Stomach (tissue), 9 donors: ENCODE data around the gene STOML1. TPM values are rescaled to one million over a fixed set of nuclear protein-coding genes. Genes with fewer than 3 reads are reported as not detected.
A peak's percentile ranks its signal among the peaks of the same experiment; 100 is the strongest.

Source experiments
- DNase-seq, 2 donors: peaks; one replicate each; pipeline versions ENCODE4 v3.0.0 to v3.0.0-alpha.2; 2013 to 2019
- H3K27ac ChIP-seq, 5 donors: fragments of 200-600 bp in 4 of 5; sonication (generic) in 4 of 5; one replicate each; pipeline ENCODE4 v1.5.1; 2013 to 2019; ENCODE audit warnings: mild to moderate bottlenecking in 1 of 5, moderate library complexity in 1 of 5
- H3K27me3 ChIP-seq, 3 donors: fragments of 200-600 bp; sonication (generic); one replicate each; pipeline ENCODE4 v1.5.1; 2017 to 2019; ENCODE audit warnings: mixed run types in 1 of 3
- H3K36me3 ChIP-seq, 4 donors: fragments of 200-600 bp; sonication (generic); 1 replicate in 3 of 4; 2 replicates in 1 of 4; pipeline ENCODE4 v1.5.1; 2016 to 2019
- H3K4me1 ChIP-seq, 4 donors: fragments of 200-600 bp; sonication (generic); one replicate each; pipeline ENCODE4 v1.5.1; 2016 to 2019
- H3K4me3 ChIP-seq, 4 donors: fragments of 200-600 bp; sonication (generic) in 3 of 4; one replicate each; pipeline ENCODE4 v1.5.1; 2016 to 2019; ENCODE audit warnings: mild to moderate bottlenecking in 1 of 4
- H3K9me3 ChIP-seq, 4 donors: fragments of 200-600 bp; sonication (generic); one replicate each; pipeline ENCODE4 v1.5.1; 2016 to 2019
- CTCF ChIP-seq, 7 experiments: fragments of 450-650 bp in 4 of 7; fragments of 200-600 bp in 3 of 7; sonication (generic) in 3 of 7; IDR thresholded peaks; one replicate each; pipeline ENCODE4 v1.5.1; 2016 to 2019; ENCODE audit warnings: antibody characterized with exemption in 7 of 7, control low read depth in 2 of 7, mild to moderate bottlenecking in 1 of 7
- EP300 ChIP-seq: sonication (generic); formaldehyde crosslinking; IDR thresholded peaks from one replicate; pipeline ENCODE4 v1.6.1; 2017; ENCODE audit warnings: antibody characterized with exemption
- POLR2A ChIP-seq, 4 donors: fragments of 450-650 bp; IDR thresholded peaks; one replicate each; pipeline ENCODE4 v1.6.1; 2016; ENCODE audit warnings: antibody characterized with exemption in 4 of 4, control low read depth in 2 of 4, mild to moderate bottlenecking in 1 of 4, moderate library complexity in 1 of 4
- POLR2AphosphoS5 ChIP-seq, 3 donors: sonication (generic); formaldehyde crosslinking; IDR thresholded peaks; one replicate each; pipeline ENCODE4 v1.6.1; 2016; ENCODE audit warnings: antibody characterized with exemption in 3 of 3
- WGBS, 5 donors: extraction: QIAGEN DNeasy Blood & Tissue Kit in 3 of 5; methylation state at CpG; one replicate each; pipeline versions ENCODE4 v1.1.5 to v1.1.7; 2013 to 2018; 5-methylcytosine and 5-hydroxymethylcytosine counted together
- intact Hi-C: fragments of 100-400 bp; cut with DNase I; formaldehyde crosslinking; loops from one replicate; pipeline ENCODE4 v1.15.1; 2023; ENCODE audit warnings: low total_unique reads
- polyA plus RNA-seq, 3 donors: library from polyadenylated mRNA; stranded (reverse); fragments of 200-250 nt; gene quantifications; one replicate each; pipeline ENCODE4 v1.2.3, GENCODE V29; 2013
- total RNA-seq, 5 donors: library from RNA; depleted of rRNA; stranded (reverse); fragments of >200 nt; gene quantifications; one replicate each; pipeline versions ENCODE4 v1.1.0 to v1.2.3, GENCODE V29; 2014 to 2016
- donor health status: healthy with polysubstance abuse.
- donor health status: Bipolar disorder and iron deficiency.
- donor health status: healthy.

The STOML1 gene
- total and polyA plus RNA-seq, 8 donors = 5.3 to 26.4 (median 9.8) TPM

DNA sequence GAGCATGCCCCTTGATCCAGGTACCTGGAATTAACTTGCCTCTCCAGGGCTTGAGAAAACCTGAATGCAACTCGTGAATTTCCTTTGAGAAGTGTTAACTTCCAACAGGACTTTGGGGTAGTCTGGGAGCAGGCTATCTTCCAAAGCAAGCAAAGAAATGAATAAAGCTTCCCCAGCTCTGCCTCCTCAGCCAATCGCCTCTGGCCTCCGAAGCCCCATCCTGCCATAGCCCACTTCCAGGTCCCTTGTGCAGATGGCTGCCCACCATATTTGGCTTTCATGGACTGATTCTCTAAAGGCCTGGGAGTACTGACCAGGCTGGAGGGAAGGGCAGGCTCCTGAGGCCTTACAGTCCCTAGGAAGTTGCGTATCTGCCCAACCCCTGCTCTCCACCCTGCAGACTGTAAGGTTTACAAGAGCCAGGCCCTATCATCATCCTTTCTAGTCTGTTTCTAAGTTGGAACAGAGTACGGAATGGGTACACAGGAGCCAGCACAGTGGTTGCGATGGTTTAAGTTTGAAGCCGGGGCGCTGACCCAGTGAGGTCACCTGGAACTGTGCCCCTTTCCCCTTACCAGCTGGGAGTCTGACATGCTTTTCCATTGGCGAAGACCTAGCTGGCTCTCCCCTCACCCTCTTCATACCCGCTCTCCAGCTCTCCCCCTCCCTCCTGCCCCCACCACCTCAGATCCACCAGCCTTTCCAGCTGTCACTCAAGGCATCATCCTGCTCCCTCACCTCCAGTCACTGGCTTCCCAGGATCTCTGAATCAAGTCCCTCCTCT lies 1.3 kb upstream of the STOML1 start:
- DNase-seq = no peak
- Histone ChIP-seq H3K4me3 (peak overlapping the region; percentile 63 to 89 (median 76)), H3K27ac (peak overlapping the region in 4 of 5 donors; percentile 96), H3K27me3 (no peaks in the 10 kb centered on the region), H3K36me3 (peaks cover 6 to 13% (median 10%) of the 10 kb centered on the region in 4 donors), H3K4me1 (peaks cover 64 to 88% (median 81%) of the 10 kb centered on the region in 4 donors), H3K9me3 (no peaks in the 10 kb centered on the region)
- WGBS, 5 donors = 87 to 97% (median 91%) methylated on average over 10 of the region's 10 CpGs
- intact Hi-C loops = no loop called here
- TF ChIP-seq EP300 = no peak
- no peak for TF ChIP-seq POLR2A (IDR thresholded peaks at IDR 0.05)
- no peak for TF ChIP-seq CTCF (IDR thresholded peaks at IDR 0.05)
- TF ChIP-seq POLR2AphosphoS5 (IDR thresholded peaks at IDR 0.05) = no peak

- H3K27ac ChIP-seq = peak overlapping the region; percentile 65 to 96 (median 89)
- 74 to 89% (median 81%) methylated on average over 5 of the region's 5 CpGs for WGBS, 5 donors
Observed at GRCh38 chr15:73992594-73992898, 451 bp upstream of the STOML1 start.

DNA sequence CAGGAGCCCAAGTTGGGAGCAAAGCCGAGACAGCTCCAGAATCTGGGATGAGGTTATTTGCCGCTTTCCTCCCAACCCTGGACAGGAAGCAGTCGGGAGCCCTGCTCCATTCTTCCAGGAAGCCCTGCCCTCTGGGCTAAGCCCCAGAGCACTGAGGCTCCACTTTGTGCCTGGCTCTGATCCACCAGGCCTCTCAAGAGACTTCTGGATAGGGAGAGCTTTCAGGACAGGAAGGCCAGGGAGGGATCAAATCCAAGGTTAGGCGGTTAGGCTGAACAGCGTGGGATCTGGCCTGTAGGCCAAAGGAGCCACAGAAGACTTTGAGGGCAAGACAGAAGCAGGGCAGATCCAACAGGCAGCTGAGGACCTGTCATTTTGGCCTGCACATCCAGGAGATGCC lies 835 bp downstream of the STOML1 start:
- H3K9me3 ChIP-seq = no peaks in the 10 kb centered on the region
- 21 to 46% (median 31%) methylated on average over 5 of the region's 5 CpGs for WGBS, 5 donors
- intact Hi-C loops = no loop called here
- no peaks in the 10 kb centered on the region for H3K27me3 ChIP-seq
- peak in 1 of 2 donors; percentile 62 for DNase-seq
- H3K36me3 ChIP-seq = peaks cover 0 to 21% (median 9%) of the 10 kb centered on the region in 4 donors
- peak overlapping the region; percentile 81 to 96 (median 89) for H3K27ac ChIP-seq
- TF ChIP-seq POLR2AphosphoS5 (IDR thresholded peaks at IDR 0.05) (peak in 2 of 3 donors; percentile 11 to 59), EP300 (no peak)
- peaks cover 57 to 88% (median 69%) of the 10 kb centered on the region in 4 donors for H3K4me1 ChIP-seq
- peak overlapping the region; percentile 65 to 88 (median 78) for H3K4me3 ChIP-seq

More at GRCh38 chr15:73992594-73992898, 451 bp upstream of the STOML1 start:
- TF ChIP-seq CTCF (IDR thresholded peaks at IDR 0.05) (no peak), POLR2AphosphoS5 (IDR thresholded peaks at IDR 0.05) (no peak), EP300 (no peak), POLR2A (IDR thresholded peaks at IDR 0.05) (no peak)
- Histone ChIP-seq H3K27me3 (no peaks in the 10 kb centered on the region), H3K4me3 (peak overlapping the region; percentile 65 to 88 (median 78)), H3K9me3 (no peaks in the 10 kb centered on the region), H3K4me1 (peaks cover 59 to 88% (median 79%) of the 10 kb centered on the region in 4 donors), H3K36me3 (peaks cover 0 to 13% (median 6%) of the 10 kb centered on the region in 4 donors)
- no peak for DNase-seq
- intact Hi-C loops = no loop called here

GRCh38 chr15:73990250-73991005 lies 1.7 kb downstream of the STOML1 start:
- no peaks in the 10 kb centered on the region for H3K9me3 ChIP-seq
- no peak for DNase-seq
- H3K4me1 ChIP-seq = peaks cover 56 to 88% (median 66%) of the 10 kb centered on the region in 4 donors
- 64 to 81% (median 67%) methylated on average over 8 to 9 of the region's 9 CpGs for WGBS, 5 donors
- TF ChIP-seq CTCF (IDR thresholded peaks at IDR 0.05) (no peak), POLR2AphosphoS5 (IDR thresholded peaks at IDR 0.05) (no peak), POLR2A (IDR thresholded peaks at IDR 0.05) (no peak), EP300 (no peak)
- intact Hi-C loops = no loop called here
- no peak overlapping the region for H3K4me3 ChIP-seq
- H3K27ac ChIP-seq = peak overlapping the region; percentile 21 to 96 (median 89)
- no peaks in the 10 kb centered on the region for H3K27me3 ChIP-seq
- peaks cover 0 to 27% (median 12%) of the 10 kb centered on the region in 4 donors for H3K36me3 ChIP-seq
